SK-N-SH treated with all-trans-retinoic acid at 6 μM for 48 hours (cell line): ENCODE data around the gene WFS1.

Experiments used
- ATAC-seq: fragments of 200-7000 bp; cut with Tn5 transposase; 3 replicates; pipeline ENCODE4 v1.9.1; 2020; ENCODE audit warnings: mild to moderate bottlenecking, moderate library complexity
- ARNTL ChIP-seq: fragments of 450-650 bp; formaldehyde crosslinking; IDR thresholded peaks from 2 replicates; pipeline ENCODE4 v1.5.0; 2020; ENCODE audit warnings: low read depth, mild to moderate bottlenecking, moderate library complexity, borderline replicate concordance
- BACH2 ChIP-seq: fragments of 250-450 bp; sonication (Bioruptor Pico); IDR thresholded peaks from 2 replicates; pipeline ENCODE4 v1.9.0; 2021; ENCODE audit warnings: mild to moderate bottlenecking, borderline replicate concordance
- CREB5 ChIP-seq: fragments of 250-450 bp; sonication (Bioruptor Pico); IDR thresholded peaks from 2 replicates; pipeline ENCODE4 v1.5.1; 2020; ENCODE audit warnings: low read depth, mild to moderate bottlenecking, moderate library complexity
- CSDC2 ChIP-seq: fragments of 250-450 bp; sonication (Bioruptor Pico); IDR thresholded peaks from 2 replicates; pipeline ENCODE4 v1.5.0; 2020; ENCODE audit warnings: mild to moderate bottlenecking, moderate library complexity
- CSRNP3 ChIP-seq: fragments of 250-450 bp; sonication (Bioruptor Pico); IDR thresholded peaks from 2 replicates; pipeline ENCODE4 v1.5.1; 2021; ENCODE audit warnings: mild to moderate bottlenecking, moderate library complexity
- ESRRG ChIP-seq: fragments of 250-450 bp; sonication (Bioruptor Pico); IDR thresholded peaks from 2 replicates; pipeline ENCODE4 v1.6.1; 2021; ENCODE audit warnings: mild to moderate bottlenecking
- GLIS3 ChIP-seq: fragments of 250-450 bp; sonication (Bioruptor Pico); IDR thresholded peaks from 2 replicates; pipeline ENCODE4 v1.5.0; 2020; ENCODE audit warnings: mild to moderate bottlenecking, moderate library complexity
- OSR1 ChIP-seq: fragments of 250-450 bp; sonication (Bioruptor Pico); IDR thresholded peaks from 2 replicates; pipeline ENCODE4 v1.8.0; 2022; ENCODE audit warnings: moderate library complexity, mild to moderate bottlenecking, inconsistent platforms
- PATZ1 ChIP-seq: fragments of 250-450 bp; sonication (Bioruptor Pico); IDR thresholded peaks from 2 replicates; pipeline ENCODE4 v1.8.0; 2020; ENCODE audit warnings: mild to moderate bottlenecking, moderate library complexity, borderline replicate concordance
- POU6F1 ChIP-seq: fragments of 250-450 bp; sonication (Bioruptor Pico); IDR thresholded peaks from 2 replicates; pipeline ENCODE4 v1.8.0; 2021; ENCODE audit warnings: low read depth, mild to moderate bottlenecking, moderate library complexity, borderline replicate concordance
- PPARA ChIP-seq: fragments of 250-450 bp; sonication (Bioruptor Pico); IDR thresholded peaks from 2 replicates; pipeline ENCODE4 v1.5.0; 2020; ENCODE audit warnings: mild to moderate bottlenecking, borderline replicate concordance
- RARB ChIP-seq: fragments of 250-450 bp; sonication (Bioruptor Pico); IDR thresholded peaks from 2 replicates; pipeline ENCODE4 v1.8.0; 2021; ENCODE audit warnings: mild to moderate bottlenecking, moderate library complexity
- SNAI2 ChIP-seq: fragments of 250-450 bp; sonication (Bioruptor Pico); IDR thresholded peaks from 2 replicates; pipeline ENCODE4 v1.5.0; 2020; ENCODE audit warnings: mild to moderate bottlenecking, moderate library complexity
- TCF4 ChIP-seq: fragments of 250-450 bp; sonication (Bioruptor Pico); IDR thresholded peaks from 2 replicates; pipeline ENCODE4 v1.8.0; 2021; ENCODE audit warnings: mild to moderate bottlenecking, moderate library complexity, borderline replicate concordance
- TOX ChIP-seq: fragments of 250-450 bp; sonication (Bioruptor Pico); IDR thresholded peaks from 2 replicates; pipeline ENCODE4 v1.8.0; 2021; ENCODE audit warnings: mild to moderate bottlenecking, moderate library complexity, borderline replicate concordance
- TSHZ2 ChIP-seq: fragments of 250-450 bp; sonication (Bioruptor Pico); IDR thresholded peaks from 2 replicates; pipeline ENCODE4 v1.5.0; 2020; ENCODE audit warnings: mild to moderate bottlenecking, moderate library complexity
- ZC3H10 ChIP-seq: fragments of 250-450 bp; sonication (Bioruptor Pico); IDR thresholded peaks from 2 replicates; pipeline ENCODE4 v1.5.1; 2021; ENCODE audit warnings: mild to moderate bottlenecking, moderate library complexity
- ZFP3 ChIP-seq: fragments of 250-450 bp; sonication (Bioruptor Pico); IDR thresholded peaks from 2 replicates; pipeline ENCODE4 v1.5.0; 2020; ENCODE audit warnings: mild to moderate bottlenecking, moderate library complexity
- ZNF565 ChIP-seq: fragments of 450-650 bp; formaldehyde crosslinking; conservative IDR thresholded peaks from 2 replicates; pipeline ENCODE4 v1.5.0; 2020; ENCODE audit warnings: low read depth, mild to moderate bottlenecking, moderate library complexity
- ZNF8 ChIP-seq: fragments of 450-650 bp; formaldehyde crosslinking; IDR thresholded peaks from 2 replicates; pipeline ENCODE4 v1.5.0; 2020; ENCODE audit warnings: mild to moderate bottlenecking, moderate library complexity

The WFS1 gene

GRCh38 chr4:6292376-6293096, 22.9 kb downstream of the WFS1 start:
- ATAC-seq: no peak
- TF ChIP-seq CSRNP3 (CRISPR knock-in tag): no peak
- TF ChIP-seq ESRRG: no peak
- TF ChIP-seq POU6F1 (CRISPR knock-in tag): no peak
- TF ChIP-seq TSHZ2 (CRISPR knock-in tag): no peak
- no peak for TF ChIP-seq CSDC2
- no peak for TF ChIP-seq TOX (CRISPR knock-in tag)

GRCh38 chr4:6293097-6293445, 23.4 kb downstream of the WFS1 start:
- no peak for ATAC-seq
- TF ChIP-seq TSHZ2 (CRISPR knock-in tag) (no peak), BACH2 (CRISPR knock-in tag) (no peak), ARNTL (CRISPR knock-in tag) (no peak), ZNF8 (CRISPR knock-in tag) (no peak), CREB5 (no peak), RARB (CRISPR knock-in tag) (no peak), TCF4 (CRISPR knock-in tag) (no peak), ZNF565 (CRISPR knock-in tag) (no peak), ZFP3 (CRISPR knock-in tag) (no peak), SNAI2 (CRISPR knock-in tag) (no peak), GLIS3 (CRISPR knock-in tag) (no peak), CSRNP3 (CRISPR knock-in tag) (no peak)

- no peak for ATAC-seq
- TF ChIP-seq OSR1 (CRISPR knock-in tag): no peak
- no peak for TF ChIP-seq ZNF8 (CRISPR knock-in tag)
- no peak for TF ChIP-seq CREB5
- no peak for TF ChIP-seq ZFP3 (CRISPR knock-in tag)
- TF ChIP-seq ZC3H10: no peak
- no peak for TF ChIP-seq ZNF565 (CRISPR knock-in tag)
- TF ChIP-seq POU6F1 (CRISPR knock-in tag): no peak
- TF ChIP-seq TOX (CRISPR knock-in tag): no peak
- TF ChIP-seq PATZ1 (CRISPR knock-in tag): no peak
- no peak for TF ChIP-seq PPARA (CRISPR knock-in tag)
Observed at GRCh38 chr4:6293661-6294060, 24.0 kb downstream of the WFS1 start.
